ENCODE measurements around the gene SH2D5. TPM values are rescaled to one million over a fixed set of nuclear protein-coding genes. Genes with fewer than 3 reads are reported as not detected.

Gene SH2D5
- total RNA-seq, 6 donors from 2014 or later, result 0.13 to 0.46 (median 0.40) TPM; not detected in 3

DNA sequence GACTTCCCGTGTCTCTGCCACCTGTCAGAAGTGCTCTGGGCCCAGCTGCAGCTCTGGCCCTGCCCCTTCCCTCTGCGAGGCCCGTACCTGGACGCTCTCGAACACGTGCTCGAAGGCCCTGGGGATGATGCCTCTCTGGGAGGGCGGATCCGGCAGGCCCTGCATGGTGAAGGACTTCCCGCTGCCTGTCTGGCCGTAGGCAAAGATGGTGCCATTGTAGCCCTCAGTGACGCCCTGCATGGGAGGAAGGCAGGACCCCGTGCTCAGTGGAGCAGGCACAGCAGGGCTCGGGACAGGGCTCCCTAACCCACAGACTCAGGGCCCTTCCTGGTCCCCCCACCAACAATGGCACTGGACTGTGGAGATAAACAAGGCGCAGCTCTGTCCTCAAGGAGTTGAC, 17.1 kb downstream of the SH2D5 start:
- DNase-seq, result no peak
- Histone ChIP-seq H3K36me3 (no peaks in the 10 kb centered on the region), H3K27me3 (peaks cover 0 to 3% (median 0%) of the 10 kb centered on the region in 4 donors), H3K4me3 (no peak overlapping the region), H3K27ac (no peak overlapping the region), H3K4me1 (peaks cover 6 to 16% (median 9%) of the 10 kb centered on the region in 4 donors), H3K9me3 (no peaks in the 10 kb centered on the region)
- no peak for ATAC-seq (ENCODE audit: low FRiP score in 2 of 2)
- 83 to 88% methylated on average over 7 to 15 of the region's 15 CpGs for WGBS, 2 donors
- TF ChIP-seq EP300 (IDR thresholded peaks at IDR 0.05), result no peak
- no peak for TF ChIP-seq POLR2A (IDR thresholded peaks at IDR 0.05)
- TF ChIP-seq, protein P1, sequence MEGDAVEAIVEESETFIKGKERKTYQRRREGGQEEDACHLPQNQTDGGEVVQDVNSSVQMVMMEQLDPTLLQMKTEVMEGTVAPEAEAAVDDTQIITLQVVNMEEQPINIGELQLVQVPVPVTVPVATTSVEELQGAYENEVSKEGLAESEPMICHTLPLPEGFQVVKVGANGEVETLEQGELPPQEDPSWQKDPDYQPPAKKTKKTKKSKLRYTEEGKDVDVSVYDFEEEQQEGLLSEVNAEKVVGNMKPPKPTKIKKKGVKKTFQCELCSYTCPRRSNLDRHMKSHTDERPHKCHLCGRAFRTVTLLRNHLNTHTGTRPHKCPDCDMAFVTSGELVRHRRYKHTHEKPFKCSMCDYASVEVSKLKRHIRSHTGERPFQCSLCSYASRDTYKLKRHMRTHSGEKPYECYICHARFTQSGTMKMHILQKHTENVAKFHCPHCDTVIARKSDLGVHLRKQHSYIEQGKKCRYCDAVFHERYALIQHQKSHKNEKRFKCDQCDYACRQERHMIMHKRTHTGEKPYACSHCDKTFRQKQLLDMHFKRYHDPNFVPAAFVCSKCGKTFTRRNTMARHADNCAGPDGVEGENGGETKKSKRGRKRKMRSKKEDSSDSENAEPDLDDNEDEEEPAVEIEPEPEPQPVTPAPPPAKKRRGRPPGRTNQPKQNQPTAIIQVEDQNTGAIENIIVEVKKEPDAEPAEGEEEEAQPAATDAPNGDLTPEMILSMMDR (IDR thresholded peaks at IDR 0.05), result no peak
- no peak for TF ChIP-seq POLR2AphosphoS5 (IDR thresholded peaks at IDR 0.05)

GRCh38 chr1:20713440-20713839, 19.1 kb downstream of the SH2D5 start:
- Histone ChIP-seq H3K27ac (no peak overlapping the region), H3K27me3 (peaks cover 0 to 3% (median 0%) of the 10 kb centered on the region in 4 donors), H3K4me3 (no peak overlapping the region), H3K4me1 (peaks cover 6 to 16% (median 9%) of the 10 kb centered on the region in 4 donors), H3K36me3 (no peaks in the 10 kb centered on the region), H3K9me3 (no peaks in the 10 kb centered on the region)
- ATAC-seq (ENCODE audit: low FRiP score in 2 of 2) (no peak), DNase-seq (no peak)
- WGBS, 2 donors, result 94 to 96% methylated on average over 3 to 6 of the region's 6 CpGs
- TF ChIP-seq, protein P1 (IDR thresholded peaks at IDR 0.05), result no peak
- TF ChIP-seq POLR2A (IDR thresholded peaks at IDR 0.05) (no peak), POLR2AphosphoS5 (IDR thresholded peaks at IDR 0.05) (no peak)

- Histone ChIP-seq H3K9me3 (no peaks in the 10 kb centered on the region), H3K4me3 (no peak overlapping the region), H3K4me1 (peaks cover 1 to 5% (median 2%) of the 10 kb centered on the region in 4 donors), H3K27me3 (peaks cover 0 to 3% (median 0%) of the 10 kb centered on the region in 4 donors), H3K36me3 (no peaks in the 10 kb centered on the region), H3K27ac (no peak overlapping the region)
- TF ChIP-seq, protein P1 (IDR thresholded peaks at IDR 0.05), result no peak
- TF ChIP-seq POLR2A (IDR thresholded peaks at IDR 0.05), result no peak
- TF ChIP-seq POLR2AphosphoS5 (IDR thresholded peaks at IDR 0.05), result no peak
- WGBS, 2 donors, result 88 to 99% methylated on average over 6 of the region's 6 CpGs
- ATAC-seq (ENCODE audit: low FRiP score in 2 of 2), result no peak
- no peak for DNase-seq
Measured at GRCh38 chr1:20712215-20712577, 20.3 kb downstream of the SH2D5 start.

GRCh38 chr1:20711285-20712214, 21.0 kb downstream of the SH2D5 start:
- H3K4me3 ChIP-seq, result no peak overlapping the region
- WGBS, 2 donors, result 74 to 82% methylated on average over 19 to 28 of the region's 29 CpGs
- H3K36me3 ChIP-seq, result no peaks in the 10 kb centered on the region
- H3K27ac ChIP-seq, result no peak overlapping the region
- DNase-seq (no peak), ATAC-seq (ENCODE audit: low FRiP score in 2 of 2) (peak in 1 of 2 donors; percentile 23)
- peaks cover 0 to 3% (median 0%) of the 10 kb centered on the region in 4 donors for H3K27me3 ChIP-seq
- TF ChIP-seq POLR2AphosphoS5 (IDR thresholded peaks at IDR 0.05), result no peak
- TF ChIP-seq POLR2A (IDR thresholded peaks at IDR 0.05), result no peak
- no peak for TF ChIP-seq EP300 (IDR thresholded peaks at IDR 0.05)
- TF ChIP-seq, protein P1 (IDR thresholded peaks at IDR 0.05), result no peak
- no peaks in the 10 kb centered on the region for H3K4me1 ChIP-seq
- H3K9me3 ChIP-seq, result no peaks in the 10 kb centered on the region
